ENCODE measurements around the gene MLLT1.
"Not testable (repeated sequence)": the region's sequence is repeated elsewhere in the genome, so short reads cannot be mapped to it uniquely, and the experiment has no call there.

MLLT1 gene
- total RNA-seq = 22.0 to 33.2 (median 28.1) reads per million in 4 donors

GRCh38 chr19:6279931-6280591 is at the start of gene MLLT1:
MLLT1 (minus strand) TSS chr19:6279975; CDS start chr19:6279784, 191 bp downstream.
- DNase-seq = peak; percentile 87 to 98 (median 91)

- DNase-seq = no peak
These were observed 47.0 kb upstream of the MLLT1 start for GRCh38 chr19:6326815-6327214.

GRCh38 chr19:6325614-6326013 is 45.8 kb upstream of the MLLT1 start:
- no peak for DNase-seq

GRCh38 chr19:6324757-6325156 is 45.0 kb upstream of the MLLT1 start:
- no peak for DNase-seq

- DNase-seq = no peak
These were observed 42.5 kb upstream of the MLLT1 start for GRCh38 chr19:6322284-6322683.

GRCh38 chr19:6319376-6319775 is 39.6 kb upstream of the MLLT1 start:
- DNase-seq = no peak

- no peak for DNase-seq
These were observed 39.0 kb upstream of the MLLT1 start for GRCh38 chr19:6318772-6319171.

GRCh38 chr19:6315646-6316045 is 35.9 kb upstream of the MLLT1 start:
- DNase-seq = not testable (repeated sequence)

GRCh38 chr19:6313398-6313969 is 33.7 kb upstream of the MLLT1 start:
- no peak for DNase-seq

GRCh38 chr19:6312018-6312417 is 32.2 kb upstream of the MLLT1 start:
- no peak for DNase-seq

- no peak for DNase-seq
These were observed 18.6 kb upstream of the MLLT1 start for GRCh38 chr19:6298413-6298812.

GRCh38 chr19:6297202-6297601 is 17.4 kb upstream of the MLLT1 start:
- no peak for DNase-seq

- no peak for DNase-seq
These were observed 12.2 kb upstream of the MLLT1 start for GRCh38 chr19:6292006-6292405.

- no peak for DNase-seq
These were observed 9.0 kb upstream of the MLLT1 start for GRCh38 chr19:6288737-6289136.

GRCh38 chr19:6287269-6287885 is 7.6 kb upstream of the MLLT1 start:
- DNase-seq = no peak

- DNase-seq = no peak
These were observed 6.9 kb upstream of the MLLT1 start for GRCh38 chr19:6286676-6287075.

GRCh38 chr19:6282393-6282792 is 2.6 kb upstream of the MLLT1 start:
- not testable (repeated sequence) for DNase-seq

GRCh38 chr19:6279620-6279930 is 200 bp downstream of the MLLT1 start:
- no peak for DNase-seq

- DNase-seq = no peak
These were observed 795 bp downstream of the MLLT1 start for GRCh38 chr19:6278740-6279619.

- DNase-seq = no peak
These were observed 1.7 kb downstream of the MLLT1 start for GRCh38 chr19:6278051-6278450.

GRCh38 chr19:6276447-6276846 is 3.3 kb downstream of the MLLT1 start:
- DNase-seq = no peak

- DNase-seq = no peak
These were observed 4.5 kb downstream of the MLLT1 start for GRCh38 chr19:6275170-6275744.

- DNase-seq = no peak
These were observed 5.0 kb downstream of the MLLT1 start for GRCh38 chr19:6274756-6275155.

Measured in T-helper 1 cell (primary cell).